GM12878 (cell line): ENCODE measurements around the gene C2CD5. TPM values are rescaled to one million over a fixed set of nuclear protein-coding genes. Genes with fewer than 3 reads are reported as not detected.

Experiments used
- BACH1 ChIP-seq: fragments of 450-650 bp; IDR thresholded peaks from 2 replicates; pipeline ENCODE4 v1.6.1; 2017; ENCODE audit warnings: mild to moderate bottlenecking, borderline replicate concordance
- CEBPZ ChIP-seq: fragments of 150-350 bp; IDR thresholded peaks from 2 replicates; pipeline ENCODE4 v1.6.1; 2016; ENCODE audit warnings: low read depth, low read length
- ETV6 ChIP-seq, 2 experiments: fragments of 450-650 bp in 1 of 2; IDR thresholded peaks in 1 of 2; conservative IDR thresholded peaks in 1 of 2; 2 replicates each; pipeline ENCODE4 v1.6.1; 2014; ENCODE audit warnings: antibody characterized with exemption in 1 of 2, borderline replicate concordance in 1 of 2, low read depth in 1 of 2, mild to moderate bottlenecking in 1 of 2, moderate library complexity in 1 of 2
- IKZF2 ChIP-seq, 2 experiments: fragments of 450-650 bp; IDR thresholded peaks; 2 replicates each; pipeline ENCODE4 v1.6.1; 2017; ENCODE audit warnings: mild to moderate bottlenecking in 2 of 2, moderate library complexity in 2 of 2
- IRF3 ChIP-seq: fragments of 450-650 bp; IDR thresholded peaks from 2 replicates; pipeline ENCODE4 v1.6.1; 2014; ENCODE audit warnings: mild to moderate bottlenecking
- JUNB ChIP-seq: IDR thresholded peaks from 2 replicates; pipeline ENCODE4 v1.6.1; 2016; ENCODE audit warnings: antibody characterized with exemption, mild to moderate bottlenecking
- MAX ChIP-seq: IDR thresholded peaks from 2 replicates; pipeline ENCODE4 v1.6.1; 2012; ENCODE audit warnings: low read depth, low read length, improper control_type of control experiment
- MEF2A ChIP-seq: IDR thresholded peaks from 2 replicates; pipeline ENCODE4 v1.6.1; 2011; ENCODE audit warnings: low read depth, mild to moderate bottlenecking, low read length, moderate library complexity; ENCODE audit not compliant: insufficient read depth
- POLR2AphosphoS2 ChIP-seq: IDR thresholded peaks from 2 replicates; pipeline ENCODE4 v1.6.1; 2011; ENCODE audit warnings: low read depth, mild to moderate bottlenecking, low read length, improper control_type of control experiment, moderate library complexity
- POU2F2 ChIP-seq: IDR thresholded peaks from 3 replicates; pipeline ENCODE4 v1.6.1; 2011; ENCODE audit warnings: low read depth, mild to moderate bottlenecking, low read length, borderline replicate concordance
- PRDM15 ChIP-seq: fragments of 450-650 bp; formaldehyde crosslinking; IDR thresholded peaks from 2 replicates; pipeline ENCODE4 v1.4.0; 2020; ENCODE audit warnings: mild to moderate bottlenecking, moderate library complexity
- SIN3A ChIP-seq: IDR thresholded peaks from 2 replicates; pipeline ENCODE4 v1.6.1; 2012; ENCODE audit warnings: low read depth, low read length, improper control_type of control experiment
- SKIL ChIP-seq: fragments of 450-650 bp; IDR thresholded peaks from 2 replicates; pipeline ENCODE4 v1.6.1; 2017; ENCODE audit warnings: mild to moderate bottlenecking, low read depth, inconsistent platforms; ENCODE audit not compliant: poor library complexity, severe bottlenecking
- ZBTB4 ChIP-seq: fragments of 450-650 bp; formaldehyde crosslinking; IDR thresholded peaks from 2 replicates; pipeline ENCODE4 v1.4.0; 2022; ENCODE audit warnings: mild to moderate bottlenecking, moderate library complexity
- ZNF24 ChIP-seq: fragments of 450-650 bp; IDR thresholded peaks from 2 replicates; pipeline ENCODE4 v1.6.1; 2017; ENCODE audit warnings: antibody characterized with exemption, mild to moderate bottlenecking
- ZZZ3 ChIP-seq: IDR thresholded peaks from 2 replicates; pipeline ENCODE4 v1.6.1; 2011; ENCODE audit warnings: low read depth; ENCODE audit not compliant: control insufficient read depth, insufficient read length
- polyA plus RNA-seq, 11 experiments: library from polyadenylated mRNA; depleted of rRNA in 4 of 11; unstranded in 6 of 11; stranded (reverse) in 5 of 11; fragments of >200 nt; fragmentation: Nextera tagmentation in 4 of 11; fragmentation: Illumina TruSeq in 1 of 11; extraction: Ambion mirVana in 4 of 11; extraction: Trizol in 1 of 11; gene quantifications; 1 replicate in 1 of 11; 2 replicates in 10 of 11; pipeline versions ENCODE4 v1.2.1 to v1.2.3, GENCODE V29; 2011 to 2016; ENCODE audit warnings: inconsistent platforms in 2 of 11, missing spikeins in 2 of 11, low read depth in 1 of 11
- total RNA-seq, 4 experiments: library from RNA; depleted of rRNA in 3 of 4; stranded (reverse); fragments of >200 nt in 3 of 4; fragmentation: Illumina TruSeq in 1 of 4; extraction: Trizol in 1 of 4; gene quantifications; 2 replicates each; pipeline versions ENCODE4 v1.2.1 to v1.2.3, GENCODE V29; 2013 to 2021

The C2CD5 gene
- total and polyA plus RNA-seq, 10 of the 15 experiments (the other 5 are each of a cell fraction or from before 2014, with no cell fraction given) = 7.7 to 55.0 (median 27.0) TPM

GRCh38 chr12:22477894-22478287 is 66.5 kb downstream of the C2CD5 start (continued):
- TF ChIP-seq CEBPZ (no peak), POLR2AphosphoS2 (no peak), SKIL (no peak), ZZZ3 (no peak), MAX (no peak), ETV6 (conservative IDR thresholded peaks at IDR 0.05 in 1 of 2, IDR thresholded peaks at IDR 0.05 in 1 of 2; ENCODE audit: borderline replicate concordance in 1 of 2, low read depth in 1 of 2) (no peak; a peak in 1 of 4 replicates), PRDM15 (CRISPR knock-in tag) (no peak), POU2F2 (no peak), BACH1 (no peak), IKZF2 (IDR thresholded peaks at IDR 0.05) (peak; percentile 55 to 64; a peak in 3 of 4 replicates), JUNB (peak; percentile 82), ZBTB4 (CRISPR knock-in tag) (no peak), MEF2A (peak; percentile 58), SIN3A (no peak), ZNF24 (peak; percentile 56), IRF3 (no peak)
